AG09309 (cell line): ENCODE data around the gene GNA12.

ENCODE experiments used
- DNase-seq: peaks from one replicate; pipeline ENCODE4 v3.0.0-alpha.2; 2010; ENCODE audit warnings: low read depth
- H3K4me3 ChIP-seq: 2 replicates; pipeline ENCODE4 v1.5.1; 2011; ENCODE audit warnings: mild to moderate bottlenecking, low read depth, low read length, moderate library complexity; ENCODE audit not compliant: control insufficient read depth
- TF ChIP-seq, protein P1 (sequence below): IDR thresholded peaks from 2 replicates; pipeline ENCODE4 v1.5.1; 2011; ENCODE audit warnings: mild to moderate bottlenecking, low read depth, low read length, inconsistent platforms; ENCODE audit not compliant: insufficient read depth, control insufficient read depth; ENCODE audit errors: missing control alignments

The GNA12 gene

DNA sequence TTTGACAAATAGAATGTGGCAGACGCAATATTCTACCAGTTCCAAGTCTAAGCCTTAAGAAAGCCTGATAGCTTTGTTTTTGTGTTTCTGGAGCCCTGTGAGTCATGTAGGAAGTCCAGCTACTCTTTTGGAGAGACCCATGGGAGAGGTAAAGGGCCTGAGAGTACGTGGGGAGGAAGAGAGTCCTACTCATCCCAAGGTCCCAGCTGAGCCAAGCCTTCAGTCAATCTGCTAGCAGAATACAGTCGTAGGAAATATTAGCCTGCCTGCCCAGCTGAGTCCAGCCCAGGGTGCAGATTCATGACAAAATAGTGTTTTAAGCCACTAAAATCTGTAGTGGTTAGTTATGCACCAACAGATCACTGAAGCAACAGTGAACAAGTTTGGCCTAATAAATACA is 9.0 kb upstream of the GNA12 start:
- no peak for DNase-seq
- TF ChIP-seq, protein P1, sequence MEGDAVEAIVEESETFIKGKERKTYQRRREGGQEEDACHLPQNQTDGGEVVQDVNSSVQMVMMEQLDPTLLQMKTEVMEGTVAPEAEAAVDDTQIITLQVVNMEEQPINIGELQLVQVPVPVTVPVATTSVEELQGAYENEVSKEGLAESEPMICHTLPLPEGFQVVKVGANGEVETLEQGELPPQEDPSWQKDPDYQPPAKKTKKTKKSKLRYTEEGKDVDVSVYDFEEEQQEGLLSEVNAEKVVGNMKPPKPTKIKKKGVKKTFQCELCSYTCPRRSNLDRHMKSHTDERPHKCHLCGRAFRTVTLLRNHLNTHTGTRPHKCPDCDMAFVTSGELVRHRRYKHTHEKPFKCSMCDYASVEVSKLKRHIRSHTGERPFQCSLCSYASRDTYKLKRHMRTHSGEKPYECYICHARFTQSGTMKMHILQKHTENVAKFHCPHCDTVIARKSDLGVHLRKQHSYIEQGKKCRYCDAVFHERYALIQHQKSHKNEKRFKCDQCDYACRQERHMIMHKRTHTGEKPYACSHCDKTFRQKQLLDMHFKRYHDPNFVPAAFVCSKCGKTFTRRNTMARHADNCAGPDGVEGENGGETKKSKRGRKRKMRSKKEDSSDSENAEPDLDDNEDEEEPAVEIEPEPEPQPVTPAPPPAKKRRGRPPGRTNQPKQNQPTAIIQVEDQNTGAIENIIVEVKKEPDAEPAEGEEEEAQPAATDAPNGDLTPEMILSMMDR, result no peak
- no peak overlapping the region for H3K4me3 ChIP-seq

DNA sequence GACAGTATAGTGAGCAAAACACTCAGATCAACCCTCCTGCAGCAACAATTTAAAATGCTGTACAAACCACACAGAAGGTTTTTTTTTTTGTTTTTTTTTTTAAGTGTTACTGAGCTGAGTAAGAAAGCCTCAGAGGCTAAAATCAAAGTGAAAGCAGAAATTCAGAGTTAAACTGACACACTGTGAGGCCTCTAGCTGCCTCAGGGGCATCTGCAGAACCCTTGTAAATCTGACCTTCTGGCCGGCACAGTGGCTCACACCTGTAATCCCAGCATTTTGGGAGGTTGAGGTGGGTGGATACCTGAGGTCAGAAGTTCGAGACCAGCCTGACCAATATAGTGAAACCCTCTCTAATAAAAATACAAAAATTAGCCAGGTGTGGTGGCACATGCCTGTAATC is 7.4 kb upstream of the GNA12 start:
- DNase-seq, result no peak
- no peak overlapping the region for H3K4me3 ChIP-seq
- TF ChIP-seq, protein P1, result no peak

DNA sequence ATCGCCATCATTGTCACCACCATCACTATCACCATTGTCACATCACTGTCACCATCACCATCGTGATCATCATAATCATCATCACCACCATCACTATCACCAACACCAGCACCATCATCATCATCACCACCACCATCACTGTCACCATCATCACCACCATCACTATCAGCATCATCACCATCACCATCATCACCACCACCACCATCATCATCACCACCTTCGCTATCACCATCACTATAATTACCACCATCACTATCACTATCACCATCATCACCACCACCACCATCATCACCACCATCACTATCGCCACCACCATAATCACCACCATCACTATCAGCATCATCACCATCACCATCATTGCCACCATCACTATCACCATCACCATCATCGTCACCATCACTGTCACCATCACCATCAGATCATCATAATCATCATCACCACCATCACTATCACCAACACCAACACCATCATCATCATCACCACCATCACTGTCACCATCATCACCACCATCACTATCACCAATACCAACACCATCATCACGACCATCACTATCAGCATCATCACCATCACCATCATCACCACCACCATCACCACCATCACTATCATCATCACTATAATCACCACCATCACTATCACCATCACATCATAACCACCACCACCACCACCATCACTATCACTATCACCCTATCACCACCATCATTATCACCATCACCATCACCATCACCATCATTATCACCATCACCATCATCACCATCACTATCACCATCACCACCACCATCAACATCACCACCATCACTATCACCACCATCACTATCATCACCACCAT is 6.0 kb upstream of the GNA12 start:
- no peak for DNase-seq
- TF ChIP-seq, protein P1, result no peak

DNA sequence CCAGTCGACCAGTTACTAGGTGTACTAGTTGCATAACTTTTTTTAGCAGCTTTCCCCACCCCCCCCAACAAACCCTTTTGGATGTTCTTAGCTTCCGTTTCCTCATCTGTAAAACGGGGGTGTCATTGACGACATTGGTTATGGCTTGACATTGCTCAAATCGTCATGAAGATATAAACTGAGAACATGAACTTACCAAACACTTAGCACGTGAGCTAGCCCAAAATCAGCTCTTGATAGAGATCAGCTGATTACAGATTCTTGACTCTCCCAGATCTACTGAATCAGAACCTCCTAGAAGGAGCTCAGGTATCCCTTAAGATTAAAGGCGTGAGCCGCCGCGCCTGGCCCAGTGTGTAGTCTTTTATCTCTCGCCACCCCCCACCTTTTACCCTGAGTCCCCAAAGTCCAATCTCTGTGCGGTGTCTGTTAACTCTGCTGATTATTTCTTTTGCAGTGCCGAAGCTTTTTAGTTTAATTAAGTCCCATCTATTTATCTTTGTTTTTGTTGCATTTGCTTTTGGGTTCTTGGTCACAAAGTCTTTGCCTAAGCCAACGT is 1.0 kb upstream of the GNA12 start:
- H3K4me3 ChIP-seq, result no peak overlapping the region
- DNase-seq, result no peak
- TF ChIP-seq, protein P1, result no peak

More for the DNA sequence above, 6.0 kb upstream of the GNA12 start:
- H3K4me3 ChIP-seq, result no peak overlapping the region

DNA sequence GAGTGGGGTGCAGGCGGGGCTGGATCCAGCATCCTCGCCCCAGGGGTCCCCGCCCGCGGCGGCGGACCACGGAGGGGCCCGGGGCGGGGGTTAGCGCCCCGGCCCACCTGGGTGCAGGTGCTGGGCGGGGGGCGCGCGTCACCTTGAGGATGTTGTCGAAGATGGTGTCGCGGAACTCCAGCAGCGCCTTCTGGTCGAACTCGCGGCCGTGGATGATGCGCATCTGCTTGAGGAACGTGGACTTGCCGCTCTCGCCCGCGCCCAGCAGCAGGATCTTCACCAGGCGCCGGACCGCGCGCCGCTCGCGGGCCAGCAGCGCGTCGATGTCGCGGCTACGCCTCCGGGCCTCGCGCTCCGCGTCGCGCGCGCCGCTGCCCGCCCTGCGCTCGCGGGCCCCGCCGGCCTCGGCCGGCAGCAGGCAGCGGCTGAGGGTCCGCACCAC is 376 bp downstream of the GNA12 start:
- peak overlapping the region; percentile 77 for H3K4me3 ChIP-seq
- TF ChIP-seq, protein P1, result no peak
- no peak for DNase-seq

DNA sequence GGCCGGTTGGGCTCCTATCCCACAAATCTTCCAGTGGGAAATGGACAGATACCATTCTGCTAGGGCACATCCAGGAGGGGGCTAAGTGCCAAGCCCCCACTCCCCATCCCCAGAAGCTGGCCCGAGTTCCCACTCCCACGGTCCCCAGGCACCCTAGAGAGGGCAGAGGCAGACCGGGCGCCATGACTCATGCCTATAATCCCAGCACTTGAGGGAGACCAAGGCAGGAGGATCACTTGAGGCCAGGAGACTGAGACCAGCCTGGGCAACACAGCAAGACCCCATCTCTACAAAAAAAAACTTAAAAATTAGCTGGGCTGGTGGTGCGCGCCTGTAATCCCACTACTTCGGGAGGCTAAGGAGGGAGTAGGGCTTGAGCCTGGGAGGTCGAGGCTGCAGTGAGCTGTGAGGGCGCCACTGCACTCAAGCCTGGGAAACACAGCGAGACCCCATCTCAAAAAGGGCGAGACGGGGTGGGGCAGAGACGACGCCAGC is 870 bp downstream of the GNA12 start:
- H3K4me3 ChIP-seq, result peak overlapping the region; percentile 77
- DNase-seq, result no peak
- TF ChIP-seq, protein P1, result no peak
